HEK293 (cell line): ENCODE results near the gene NEK7.
A peak's percentile ranks its signal among the peaks of the same experiment; 100 is the strongest.
"Not testable (repeated sequence)": the region's sequence is repeated elsewhere in the genome, so short reads cannot be mapped to it uniquely, and the experiment has no call there.

Source experiments
- CTCF ChIA-PET: fragments of 350-600 bp; formaldehyde crosslinking; extraction: SDS; loops from one replicate; lab custom pipeline; 2021; ENCODE audit warnings: antibody characterized with exemption; lab: Yijun Ruan, JAX
- POLR2A ChIA-PET: fragments of 300-600 bp; formaldehyde crosslinking; extraction: SDS; loops from one replicate; lab custom pipeline; 2020; ENCODE audit warnings: antibody characterized with exemption, inconsistent platforms; lab: Yijun Ruan, JAX
- H3K27ac ChIP-seq: fragments of 200-500 bp; sonication (Bioruptor generic); 2 replicates; pipeline ENCODE4 v1.5.1; 2014; ENCODE audit warnings: low read depth, low read length, control low read depth, inconsistent platforms; ENCODE audit errors: extremely low read depth
- H3K36me3 ChIP-seq, 2 experiments: fragments of 200-500 bp in 1 of 2; sonication (Bioruptor generic) in 1 of 2; 1 replicate in 1 of 2; 2 replicates in 1 of 2; pipeline ENCODE4 v1.5.1; 2014 to 2017; ENCODE audit warnings: inconsistent platforms in 2 of 2, low read length in 2 of 2; ENCODE audit not compliant: control insufficient read depth in 2 of 2, insufficient read depth in 1 of 2
- H3K4me1 ChIP-seq: fragments of 200-500 bp; sonication (Bioruptor generic); 2 replicates; pipeline ENCODE4 v1.5.1; 2014; ENCODE audit warnings: mild to moderate bottlenecking, low read length, inconsistent platforms; ENCODE audit not compliant: control insufficient read depth, insufficient read depth
- H3K4me3 ChIP-seq: 2 replicates; pipeline ENCODE4 v1.5.1; 2011; ENCODE audit warnings: low read depth, mild to moderate bottlenecking, control low read depth, low read length, moderate library complexity
- H3K9me3 ChIP-seq: fragments of 200-500 bp; sonication (Bioruptor generic); 2 replicates; pipeline ENCODE4 v1.5.1; 2014; ENCODE audit warnings: low read depth, low read length, inconsistent platforms; ENCODE audit not compliant: control insufficient read depth, insufficient read depth
- BCL11A ChIP-seq: fragments of 450-650 bp; formaldehyde crosslinking; IDR thresholded peaks from 2 replicates; pipeline ENCODE4 v1.5.1; 2016; ENCODE audit warnings: low read depth, missing biosample characterization, missing genetic modification characterization
- KLF7 ChIP-seq: fragments of 450-650 bp; formaldehyde crosslinking; IDR thresholded peaks from 2 replicates; pipeline ENCODE4 v1.5.1; 2016; ENCODE audit warnings: missing biosample characterization, missing genetic modification characterization, borderline replicate concordance
- SP3 ChIP-seq: fragments of 450-650 bp; formaldehyde crosslinking; IDR thresholded peaks from 2 replicates; pipeline ENCODE4 v1.5.1; 2016; ENCODE audit warnings: missing biosample characterization, missing genetic modification characterization
- ZBTB48 ChIP-seq: fragments of 450-650 bp; formaldehyde crosslinking; IDR thresholded peaks from 2 replicates; pipeline ENCODE4 v1.5.1; 2016; ENCODE audit warnings: missing biosample characterization, missing genetic modification characterization
- ZBTB8A ChIP-seq: fragments of 450-650 bp; formaldehyde crosslinking; IDR thresholded peaks from 2 replicates; pipeline ENCODE4 v1.5.1; 2016; ENCODE audit warnings: missing biosample characterization, missing genetic modification characterization
- ZNF10 ChIP-seq: fragments of 450-650 bp; formaldehyde crosslinking; IDR thresholded peaks from 2 replicates; pipeline ENCODE4 v1.5.1; 2017; ENCODE audit warnings: missing biosample characterization, missing genetic modification characterization
- ZNF114 ChIP-seq: fragments of 450-650 bp; formaldehyde crosslinking; IDR thresholded peaks from 2 replicates; pipeline ENCODE4 v1.5.0; 2017; ENCODE audit warnings: missing biosample characterization, missing genetic modification characterization
- ZNF23 ChIP-seq: fragments of 450-650 bp; formaldehyde crosslinking; IDR thresholded peaks from 2 replicates; pipeline ENCODE4 v1.5.1; 2016; ENCODE audit warnings: missing biosample characterization, missing genetic modification characterization, borderline replicate concordance
- ZNF341 ChIP-seq: fragments of 450-650 bp; formaldehyde crosslinking; IDR thresholded peaks from 2 replicates; pipeline ENCODE4; 2016; ENCODE audit warnings: low read depth, missing biosample characterization, missing genetic modification characterization
- ZNF529 ChIP-seq: fragments of 450-650 bp; formaldehyde crosslinking; IDR thresholded peaks from 2 replicates; pipeline ENCODE4 v1.5.1; 2017; ENCODE audit warnings: missing genetic modification characterization, missing biosample characterization; ENCODE audit not compliant: insufficient replicate concordance
- ZNF548 ChIP-seq: fragments of 450-650 bp; formaldehyde crosslinking; IDR thresholded peaks from 2 replicates; pipeline ENCODE4 v1.5.1; 2016; ENCODE audit warnings: missing biosample characterization, missing genetic modification characterization
- ZNF561 ChIP-seq: fragments of 450-650 bp; IDR thresholded peaks from 2 replicates; pipeline ENCODE4 v1.5.1; 2018; ENCODE audit warnings: missing biosample characterization, missing genetic modification characterization, borderline replicate concordance
- ZNF624 ChIP-seq: fragments of 450-650 bp; formaldehyde crosslinking; IDR thresholded peaks from 2 replicates; pipeline ENCODE4 v1.5.1; 2017; ENCODE audit warnings: missing biosample characterization, missing genetic modification characterization
- TF ChIP-seq, protein P1 (sequence below): fragments of 450-650 bp; formaldehyde crosslinking; IDR thresholded peaks from 2 replicates; pipeline ENCODE4 v1.5.1; 2017; ENCODE audit warnings: missing biosample characterization, missing genetic modification characterization
- TF ChIP-seq, protein P2 (sequence below): fragments of 450-650 bp; formaldehyde crosslinking; IDR thresholded peaks from 2 replicates; pipeline ENCODE4 v1.5.1; 2016; ENCODE audit warnings: missing biosample characterization, missing genetic modification characterization, borderline replicate concordance
- TF ChIP-seq, protein P3 (sequence below): sonication (generic); formaldehyde crosslinking; IDR thresholded peaks from 2 replicates; pipeline ENCODE4 v1.8.1; 2022; ENCODE audit warnings: mild to moderate bottlenecking, moderate library complexity, missing genetic modification reagents

Gene NEK7

DNA sequence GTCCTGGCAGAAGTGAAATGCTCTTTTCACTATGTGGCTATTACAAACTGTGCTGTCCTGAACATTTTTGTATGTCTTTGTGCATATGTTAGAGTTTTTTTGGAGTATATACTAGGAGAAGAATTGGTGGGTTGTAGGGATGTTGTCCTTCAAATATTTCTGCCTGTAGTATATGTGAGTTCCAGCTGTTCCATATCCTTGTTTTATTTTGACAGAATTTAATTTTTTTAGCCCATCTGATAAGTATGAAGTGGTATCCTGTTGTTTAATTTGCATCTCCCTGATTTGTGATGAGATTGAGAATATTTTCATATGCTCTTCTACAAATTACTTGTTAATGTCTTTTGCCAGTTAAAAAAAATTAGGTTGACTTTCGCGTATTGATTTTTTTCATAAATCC, 34.3 kb downstream of the NEK7 start:
- ChIA-PET POLR2A (no interaction called here), CTCF (no interaction called here)
- TF ChIP-seq ZNF10 (tag by site-specific recombination) = no peak
- TF ChIP-seq, protein P1, sequence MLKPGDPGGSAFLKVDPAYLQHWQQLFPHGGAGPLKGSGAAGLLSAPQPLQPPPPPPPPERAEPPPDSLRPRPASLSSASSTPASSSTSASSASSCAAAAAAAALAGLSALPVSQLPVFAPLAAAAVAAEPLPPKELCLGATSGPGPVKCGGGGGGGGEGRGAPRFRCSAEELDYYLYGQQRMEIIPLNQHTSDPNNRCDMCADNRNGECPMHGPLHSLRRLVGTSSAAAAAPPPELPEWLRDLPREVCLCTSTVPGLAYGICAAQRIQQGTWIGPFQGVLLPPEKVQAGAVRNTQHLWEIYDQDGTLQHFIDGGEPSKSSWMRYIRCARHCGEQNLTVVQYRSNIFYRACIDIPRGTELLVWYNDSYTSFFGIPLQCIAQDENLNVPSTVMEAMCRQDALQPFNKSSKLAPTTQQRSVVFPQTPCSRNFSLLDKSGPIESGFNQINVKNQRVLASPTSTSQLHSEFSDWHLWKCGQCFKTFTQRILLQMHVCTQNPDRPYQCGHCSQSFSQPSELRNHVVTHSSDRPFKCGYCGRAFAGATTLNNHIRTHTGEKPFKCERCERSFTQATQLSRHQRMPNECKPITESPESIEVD (tag by site-specific recombination) = 0 out of 2 replicates have a peak, but pooled peaks have one; percentile 30
- TF ChIP-seq, all 188 proteins: peak for 1

DNA sequence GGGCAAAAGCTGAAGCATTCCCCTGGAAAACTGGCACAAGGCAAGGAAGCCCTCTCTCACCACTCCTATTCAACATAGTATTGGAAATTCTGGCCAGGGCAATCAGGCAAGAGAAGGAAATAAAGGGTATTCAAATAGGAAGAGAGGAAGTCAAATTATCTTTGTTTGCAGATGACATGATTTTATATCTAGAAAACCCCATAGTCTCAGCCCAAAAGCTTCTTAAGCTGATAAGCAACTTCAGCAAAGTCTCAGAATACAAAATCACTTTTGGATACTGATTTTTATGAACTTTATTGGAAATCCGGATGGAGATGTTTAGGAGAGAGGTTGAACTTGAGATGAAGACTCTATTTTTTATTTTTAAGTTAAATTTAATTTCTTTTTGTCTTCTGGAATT, 37.1 kb downstream of the NEK7 start:
- H3K27ac ChIP-seq, H3K36me3 ChIP-seq, H3K4me3 ChIP-seq, H3K4me1 ChIP-seq, POLR2A ChIA-PET, CTCF ChIA-PET, H3K9me3 ChIP-seq: not testable (repeated sequence)

More for the DNA sequence above, 34.3 kb downstream of the NEK7 start:
- H3K9me3 ChIP-seq = no peaks in the 10 kb centered on the region
- H3K4me1 ChIP-seq = peaks cover 3% of the 10 kb centered on the region; the same call in 1 of the 2 replicates
- no peaks in the 10 kb centered on the region for H3K36me3 ChIP-seq
- H3K27ac ChIP-seq = no peak overlapping the region
- no peak overlapping the region for H3K4me3 ChIP-seq

DNA sequence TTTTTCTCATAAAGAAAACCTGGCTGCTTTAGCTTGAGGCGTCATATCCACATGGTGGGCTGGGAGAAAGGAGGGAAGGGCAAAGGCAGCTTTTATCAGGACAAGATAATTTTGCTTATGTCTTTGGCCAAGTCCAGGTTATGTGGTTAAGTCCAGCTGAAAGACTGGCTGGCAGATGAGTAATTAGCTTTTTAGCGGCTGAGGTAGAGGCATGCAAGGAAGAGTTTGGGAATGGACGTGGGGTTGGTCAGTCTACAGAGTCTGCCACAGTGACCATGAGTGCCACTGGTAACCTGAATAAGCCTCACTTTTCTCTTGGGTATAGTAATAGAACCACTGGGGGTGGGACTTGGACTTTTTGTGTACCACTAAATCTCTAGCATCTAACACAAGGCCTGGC, 39.8 kb downstream of the NEK7 start:
- Histone ChIP-seq H3K4me3 (no peak overlapping the region), H3K9me3 (no peaks in the 10 kb centered on the region), H3K4me1 (no peaks in the 10 kb centered on the region), H3K27ac (no peak overlapping the region), H3K36me3 (no peaks in the 10 kb centered on the region)
- TF ChIP-seq, protein P2, sequence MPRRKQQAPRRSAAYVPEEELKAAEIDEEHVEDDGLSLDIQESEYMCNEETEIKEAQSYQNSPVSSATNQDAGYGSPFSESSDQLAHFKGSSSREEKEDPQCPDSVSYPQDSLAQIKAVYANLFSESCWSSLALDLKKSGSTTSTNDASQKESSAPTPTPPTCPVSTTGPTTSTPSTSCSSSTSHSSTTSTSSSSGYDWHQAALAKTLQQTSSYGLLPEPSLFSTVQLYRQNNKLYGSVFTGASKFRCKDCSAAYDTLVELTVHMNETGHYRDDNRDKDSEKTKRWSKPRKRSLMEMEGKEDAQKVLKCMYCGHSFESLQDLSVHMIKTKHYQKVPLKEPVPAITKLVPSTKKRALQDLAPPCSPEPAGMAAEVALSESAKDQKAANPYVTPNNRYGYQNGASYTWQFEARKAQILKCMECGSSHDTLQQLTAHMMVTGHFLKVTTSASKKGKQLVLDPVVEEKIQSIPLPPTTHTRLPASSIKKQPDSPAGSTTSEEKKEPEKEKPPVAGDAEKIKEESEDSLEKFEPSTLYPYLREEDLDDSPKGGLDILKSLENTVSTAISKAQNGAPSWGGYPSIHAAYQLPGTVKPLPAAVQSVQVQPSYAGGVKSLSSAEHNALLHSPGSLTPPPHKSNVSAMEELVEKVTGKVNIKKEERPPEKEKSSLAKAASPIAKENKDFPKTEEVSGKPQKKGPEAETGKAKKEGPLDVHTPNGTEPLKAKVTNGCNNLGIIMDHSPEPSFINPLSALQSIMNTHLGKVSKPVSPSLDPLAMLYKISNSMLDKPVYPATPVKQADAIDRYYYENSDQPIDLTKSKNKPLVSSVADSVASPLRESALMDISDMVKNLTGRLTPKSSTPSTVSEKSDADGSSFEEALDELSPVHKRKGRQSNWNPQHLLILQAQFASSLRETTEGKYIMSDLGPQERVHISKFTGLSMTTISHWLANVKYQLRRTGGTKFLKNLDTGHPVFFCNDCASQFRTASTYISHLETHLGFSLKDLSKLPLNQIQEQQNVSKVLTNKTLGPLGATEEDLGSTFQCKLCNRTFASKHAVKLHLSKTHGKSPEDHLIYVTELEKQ (tag by site-specific recombination) = no peak
- TF ChIP-seq BCL11A (tag by site-specific recombination) = no peak
- ChIA-PET POLR2A (no interaction called here), CTCF (no interaction called here)

DNA sequence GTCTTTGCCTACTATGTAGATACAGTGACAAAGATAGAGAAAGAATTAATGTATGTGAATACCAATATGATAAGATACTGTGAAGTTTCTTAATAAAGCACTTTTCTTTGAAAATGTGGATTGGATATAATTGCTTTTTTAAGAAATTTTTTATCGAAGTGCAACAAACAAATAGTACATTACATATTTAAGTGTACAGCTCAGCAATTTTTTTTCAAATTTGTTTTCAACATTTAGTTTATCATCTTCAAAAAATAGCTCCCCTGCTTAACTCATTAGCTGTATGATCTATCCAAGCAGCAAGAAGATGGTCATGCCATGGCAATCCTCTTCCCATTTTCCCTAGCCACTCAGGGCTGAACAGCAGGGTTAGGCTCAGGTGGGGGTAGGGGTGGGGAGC, 40.5 kb downstream of the NEK7 start:
- TF ChIP-seq ZNF548 (tag by site-specific recombination) (no peak), ZBTB8A (tag by site-specific recombination) (no peak)
- TF ChIP-seq, protein P3, sequence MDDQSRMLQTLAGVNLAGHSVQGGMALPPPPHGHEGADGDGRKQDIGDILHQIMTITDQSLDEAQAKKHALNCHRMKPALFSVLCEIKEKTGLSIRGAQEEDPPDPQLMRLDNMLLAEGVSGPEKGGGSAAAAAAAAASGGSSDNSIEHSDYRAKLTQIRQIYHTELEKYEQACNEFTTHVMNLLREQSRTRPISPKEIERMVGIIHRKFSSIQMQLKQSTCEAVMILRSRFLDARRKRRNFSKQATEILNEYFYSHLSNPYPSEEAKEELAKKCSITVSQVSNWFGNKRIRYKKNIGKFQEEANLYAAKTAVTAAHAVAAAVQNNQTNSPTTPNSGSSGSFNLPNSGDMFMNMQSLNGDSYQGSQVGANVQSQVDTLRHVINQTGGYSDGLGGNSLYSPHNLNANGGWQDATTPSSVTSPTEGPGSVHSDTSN (CRISPR knock-in tag) = no peak
- ChIA-PET POLR2A (no interaction called here), CTCF (interaction anchor here (0.7 to 1.0 kb wide), 2 partner anchors 92 to 475 kb away, joined by 3 to 4 read pairs; no protein-coding TSS in a partner anchor)
- no peak overlapping the region for H3K27ac ChIP-seq
- no peaks in the 10 kb centered on the region for H3K36me3 ChIP-seq
- H3K4me1 ChIP-seq = no peaks in the 10 kb centered on the region
- H3K4me3 ChIP-seq = no peak overlapping the region
- H3K9me3 ChIP-seq = no peaks in the 10 kb centered on the region

DNA sequence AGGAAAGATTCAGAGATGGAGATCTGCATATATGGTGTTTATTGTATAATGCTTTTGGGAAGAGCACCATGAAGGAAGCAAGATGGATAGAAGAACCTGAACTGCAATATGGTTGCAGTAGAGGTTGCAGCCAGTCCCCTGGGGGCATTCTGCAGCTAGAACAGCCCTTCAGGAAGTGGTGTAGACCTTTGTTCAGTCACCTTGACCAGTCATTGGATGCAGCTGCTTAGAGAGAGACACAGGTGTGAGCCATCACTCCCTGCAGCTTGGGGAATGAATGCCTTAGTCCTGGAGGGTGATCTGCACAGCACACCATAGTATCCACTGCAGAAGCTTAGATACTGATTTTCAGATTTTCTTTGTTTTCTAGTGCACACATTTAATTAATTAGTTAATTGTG, 42.3 kb downstream of the NEK7 start:
- Histone ChIP-seq H3K4me1 (no peaks in the 10 kb centered on the region), H3K4me3 (no peak overlapping the region), H3K9me3 (no peaks in the 10 kb centered on the region), H3K36me3 (no peaks in the 10 kb centered on the region), H3K27ac (no peak overlapping the region)
- ChIA-PET POLR2A (no interaction called here), CTCF (no interaction called here)
- TF ChIP-seq ZNF23 (tag by site-specific recombination) = no peak
- TF ChIP-seq, protein P1 (tag by site-specific recombination) = no peak
- no peak for TF ChIP-seq ZNF624 (tag by site-specific recombination)
- no peak for TF ChIP-seq ZNF114
- TF ChIP-seq ZNF529 (tag by site-specific recombination) = no peak
- no peak for TF ChIP-seq ZNF561 (tag by site-specific recombination)
- no peak for TF ChIP-seq ZBTB48
- TF ChIP-seq SP3 = no peak
- no peak for TF ChIP-seq ZNF341
- no peak for TF ChIP-seq KLF7 (tag by site-specific recombination)
